HG03095 (cell line): ENCODE measurements around the gene CACNA1E.

Experiments
- ATAC-seq: cut with Tn5 transposase; IDR thresholded peaks from one replicate; pipeline ENCODE4 v1.9.1; 2021; ENCODE audit warnings: moderate library complexity; ENCODE audit not compliant: unreplicated experiment

CACNA1E gene

GRCh38 chr1:181559142-181559541 lies 75.8 kb downstream of the CACNA1E start:
- ATAC-seq, result no peak

- no peak for ATAC-seq
Measured at GRCh38 chr1:181562395-181562794, 79.1 kb downstream of the CACNA1E start.

GRCh38 chr1:181568736-181569135 lies 85.4 kb downstream of the CACNA1E start:
- ATAC-seq, result no peak

- ATAC-seq, result no peak
Measured at GRCh38 chr1:181577475-181577874, 94.2 kb downstream of the CACNA1E start.

- no peak for ATAC-seq
Measured at GRCh38 chr1:181583598-181583997, 100.3 kb downstream of the CACNA1E start.

- ATAC-seq, result no peak
Measured at GRCh38 chr1:181587870-181588438, 104.6 kb downstream of the CACNA1E start.

- no peak for ATAC-seq
Measured at GRCh38 chr1:181588631-181589030, 105.3 kb downstream of the CACNA1E start.

- ATAC-seq, result no peak
Measured at GRCh38 chr1:181592255-181592859, 109.0 kb downstream of the CACNA1E start.

- ATAC-seq, result no peak
Measured at GRCh38 chr1:181593042-181593441, 109.7 kb downstream of the CACNA1E start.

- no peak for ATAC-seq
Measured at GRCh38 chr1:181594553-181594952, 111.2 kb downstream of the CACNA1E start.

GRCh38 chr1:181595234-181595633 lies 111.9 kb downstream of the CACNA1E start:
- no peak for ATAC-seq

- no peak for ATAC-seq
Measured at GRCh38 chr1:181601186-181601950, 118.1 kb downstream of the CACNA1E start.

- no peak for ATAC-seq
Measured at GRCh38 chr1:181603735-181604410, 120.6 kb downstream of the CACNA1E start.

- no peak for ATAC-seq
Measured at GRCh38 chr1:181604482-181605249, 121.3 kb downstream of the CACNA1E start.

GRCh38 chr1:181607524-181607923 lies 124.2 kb downstream of the CACNA1E start:
- no peak for ATAC-seq

GRCh38 chr1:181608386-181608785 lies 125.1 kb downstream of the CACNA1E start:
- no peak for ATAC-seq

- ATAC-seq, result no peak
Measured at GRCh38 chr1:181608948-181609347, 125.6 kb downstream of the CACNA1E start.

- ATAC-seq, result no peak
Measured at GRCh38 chr1:181612100-181612499, 128.8 kb downstream of the CACNA1E start.

- ATAC-seq, result no peak
Measured at GRCh38 chr1:181618559-181618958, 135.2 kb downstream of the CACNA1E start.

- no peak for ATAC-seq
Measured at GRCh38 chr1:181620183-181620582, 136.9 kb downstream of the CACNA1E start.

GRCh38 chr1:181623850-181624249 lies 140.5 kb downstream of the CACNA1E start:
- ATAC-seq, result no peak
